Sigmoid colon (tissue), 4 donors: ENCODE results near the gene MGP.

Experiments
- CTCF ChIP-seq, 4 experiments: fragments of 450-650 bp in 3 of 4; fragments of 200-600 bp in 1 of 4; IDR thresholded peaks; one replicate each; pipeline ENCODE4 v1.5.1; 2016 to 2019; ENCODE audit warnings: antibody characterized with exemption in 4 of 4, mild to moderate bottlenecking in 3 of 4, moderate library complexity in 2 of 4
- EP300 ChIP-seq, 4 donors: sonication (generic); formaldehyde crosslinking; IDR thresholded peaks; one replicate each; pipeline ENCODE4 v1.6.1; 2017; ENCODE audit warnings: antibody characterized with exemption in 4 of 4

GRCh38 chr12:14884458-14884878 lies 1.2 kb downstream of the MGP start:
- TF ChIP-seq CTCF (IDR thresholded peaks at IDR 0.05) (no peak), EP300 (IDR thresholded peaks at IDR 0.05) (peak in 1 of 4 donors; percentile 18)
